GM12878 (cell line): Measurements from ENCODE around the gene PCDHGC3. TPM values are rescaled to one million over a fixed set of nuclear protein-coding genes. Genes with fewer than 3 reads are reported as not detected.

Source experiments
- ATAC-seq: fragments of 200-7000 bp; cut with Tn5 transposase; 3 replicates; pipeline ENCODE4 v1.9.1; 2020; ENCODE audit warnings: mild to moderate bottlenecking, moderate library complexity
- BruUV-seq: library from RNA; stranded (reverse); fragments of 400-500 nt; replicated peaks from 2 replicates; lab custom pipeline; 2021; lab: Mats Ljungman, UMichigan
- CTCF ChIA-PET: fragments of 300-600 bp; sonication (Branson Sonifier 250); formaldehyde crosslinking; extraction: SDS; loops from one replicate; lab custom pipeline; 2021; ENCODE audit warnings: inconsistent platforms; lab: Yijun Ruan, JAX
- POLR2A ChIA-PET: fragments of 350-600 bp; formaldehyde crosslinking; extraction: SDS; loops from one replicate; lab custom pipeline; 2021; ENCODE audit warnings: inconsistent platforms; lab: Charles Lee
- RAD21 ChIA-PET: fragments of 300-600 bp; sonication (Branson Sonifier 250); formaldehyde crosslinking; loops from one replicate; lab custom pipeline; 2023; ENCODE audit warnings: antibody characterized with exemption; ENCODE audit not compliant: unreplicated experiment; lab: Charles Lee
- SMC1A ChIA-PET: fragments of 300-600 bp; sonication (Branson Sonifier 250); formaldehyde crosslinking; loops from one replicate; lab custom pipeline; 2023; ENCODE audit not compliant: unreplicated experiment, uncharacterized antibody; lab: Charles Lee
- DNase-seq: peaks from one replicate; pipeline ENCODE4 v3.0.0-alpha.2; 2011; ENCODE audit warnings: low read depth, low spot score
- FAIRE-seq: peaks from 3 replicates; lab custom pipeline; 2011; peaks lifted over from hg19 to GRCh38; lab: Jason Lieb, UNC
- H2AFZ ChIP-seq: 2 replicates; pipeline ENCODE4 v1.6.0; 2011; ENCODE audit warnings: low read depth, low read length, control low read depth; ENCODE audit not compliant: control insufficient read depth
- H3K27ac ChIP-seq: 2 replicates; pipeline ENCODE4 v1.5.1; 2011; ENCODE audit warnings: control low read depth; ENCODE audit not compliant: control insufficient read depth, insufficient read depth
- H3K27me3 ChIP-seq, 2 experiments: replicated peaks in 1 of 2; 2 replicates each; pipeline versions ENCODE4 v1.6.0 to v1.6.1; 2011; ENCODE audit warnings: low read length in 1 of 2; ENCODE audit not compliant: control insufficient read depth in 2 of 2, insufficient read depth in 2 of 2
- H3K36me3 ChIP-seq, 2 experiments: 2 replicates each; pipeline ENCODE4 v1.5.1; 2011; ENCODE audit warnings: low read length in 1 of 2; ENCODE audit not compliant: control insufficient read depth in 2 of 2, insufficient read depth in 2 of 2
- H3K4me1 ChIP-seq: 2 replicates; pipeline ENCODE4 v1.6.1; 2011; ENCODE audit warnings: mild to moderate bottlenecking, low read length, moderate library complexity, mixed read lengths; ENCODE audit not compliant: control insufficient read depth, insufficient read depth
- H3K4me2 ChIP-seq: 2 replicates; pipeline ENCODE4 v1.6.0; 2011; ENCODE audit warnings: control low read depth; ENCODE audit not compliant: control insufficient read depth, insufficient read depth
- H3K4me3 ChIP-seq: fragments of 200-600 bp; sonication (generic); 2 replicates; pipeline ENCODE4 v1.5.1; 2016
- H3K79me2 ChIP-seq: 2 replicates; pipeline ENCODE4 v1.6.0; 2011; ENCODE audit warnings: low read length; ENCODE audit not compliant: control insufficient read depth, insufficient read depth
- H3K9ac ChIP-seq: 2 replicates; pipeline ENCODE4 v1.8.0; 2011; ENCODE audit warnings: low read length, control low read depth, mixed read lengths; ENCODE audit not compliant: control insufficient read depth, insufficient read depth
- H3K9me3 ChIP-seq: replicated peaks from 3 replicates; pipeline ENCODE4 v1.5.1; 2011; ENCODE audit warnings: mild to moderate bottlenecking, low read length; ENCODE audit not compliant: control insufficient read depth, insufficient read depth
- H4K20me1 ChIP-seq: 2 replicates; pipeline ENCODE4 v1.6.0; 2011; ENCODE audit not compliant: control insufficient read depth, insufficient read depth
- BCLAF1 ChIP-seq: fragments of 450-650 bp; IDR thresholded peaks from 2 replicates; pipeline ENCODE4 v1.6.1; 2017; ENCODE audit warnings: antibody characterized with exemption, mild to moderate bottlenecking, moderate library complexity
- CBFB ChIP-seq: IDR thresholded peaks from 2 replicates; pipeline ENCODE4 v1.6.1; 2016; ENCODE audit warnings: antibody characterized with exemption, low read depth
- CBX5 ChIP-seq: sonication (generic); IDR thresholded peaks from 2 replicates; pipeline ENCODE4 v1.6.1; 2016; ENCODE audit warnings: low read depth, moderate library complexity, mild to moderate bottlenecking, inconsistent platforms
- IKZF1 ChIP-seq: fragments of 450-650 bp; conservative IDR thresholded peaks from 2 replicates; pipeline ENCODE4 v1.6.1; 2017; ENCODE audit warnings: antibody characterized with exemption, mild to moderate bottlenecking
- KDM1A ChIP-seq: fragments of 200-600 bp; sonication (generic); IDR thresholded peaks from 2 replicates; pipeline ENCODE4 v1.6.1; 2016; ENCODE audit warnings: borderline replicate concordance
- MEF2B ChIP-seq: fragments of 450-650 bp; IDR thresholded peaks from 2 replicates; pipeline ENCODE4 v1.6.1; 2018; ENCODE audit warnings: mild to moderate bottlenecking, moderate library complexity; ENCODE audit not compliant: partially characterized antibody, poor library complexity, severe bottlenecking
- MXI1 ChIP-seq: fragments of 150-350 bp; IDR thresholded peaks from 2 replicates; pipeline ENCODE4 v1.6.1; 2011; ENCODE audit warnings: low read depth, mild to moderate bottlenecking, inconsistent platforms, low read length, improper control_type of control experiment
- MYB ChIP-seq: fragments of 150-350 bp; IDR thresholded peaks from 2 replicates; pipeline ENCODE4 v1.6.1; 2014; ENCODE audit warnings: mild to moderate bottlenecking, low read depth, low read length, borderline replicate concordance
- MYC ChIP-seq: IDR thresholded peaks from 2 replicates; pipeline ENCODE4 v1.6.1; 2011; ENCODE audit warnings: mild to moderate bottlenecking, low read length, moderate library complexity, inconsistent platforms; ENCODE audit not compliant: insufficient read depth, insufficient replicate concordance, insufficient read length, severe bottlenecking
- NFIC ChIP-seq: IDR thresholded peaks from 2 replicates; pipeline ENCODE4 v1.6.1; 2012; ENCODE audit warnings: low read depth, mild to moderate bottlenecking, inconsistent platforms, low read length, moderate library complexity
- RFX5 ChIP-seq: IDR thresholded peaks from 2 replicates; pipeline ENCODE4 v1.6.1; 2011; ENCODE audit warnings: low read depth, low read length, improper control_type of control experiment
- ZBTB33 ChIP-seq: fragments of 450-650 bp; IDR thresholded peaks from 2 replicates; pipeline ENCODE4 v1.6.1; 2017; ENCODE audit warnings: mild to moderate bottlenecking
- ZNF384 ChIP-seq: IDR thresholded peaks from 2 replicates; pipeline ENCODE4 v1.6.1; 2012; ENCODE audit warnings: low read depth, mild to moderate bottlenecking, low read length, improper control_type of control experiment, borderline replicate concordance
- WGBS: methylation state at CpG from one replicate; pipeline ENCODE4 v1.1.6; 2016; ENCODE audit warnings: low lambda C conversion rate; ENCODE audit not compliant: insufficient replicate concordance, insufficient coverage; ENCODE audit errors: missing lambda C conversion rate; 5-methylcytosine and 5-hydroxymethylcytosine counted together
- in situ Hi-C: fragments of 300-500 bp; cut with MboI; formaldehyde crosslinking; loops from 9 replicates; pipeline ENCODE4 v1.14.3; 2018; ENCODE audit warnings: mixed read lengths
- intact Hi-C: fragments of 100-400 bp; cut with micrococcal nuclease; formaldehyde crosslinking; loops from one replicate; pipeline ENCODE4 v1.14.2; 2022; ENCODE audit not compliant: unreplicated experiment
- polyA plus RNA-seq, 11 experiments: library from polyadenylated mRNA; depleted of rRNA in 4 of 11; unstranded in 6 of 11; stranded (reverse) in 5 of 11; fragments of >200 nt; fragmentation: Nextera tagmentation in 4 of 11; fragmentation: Illumina TruSeq in 1 of 11; extraction: Ambion mirVana in 4 of 11; extraction: Trizol in 1 of 11; gene quantifications; 1 replicate in 1 of 11; 2 replicates in 10 of 11; pipeline versions ENCODE4 v1.2.1 to v1.2.3, GENCODE V29; 2011 to 2016; ENCODE audit warnings: inconsistent platforms in 2 of 11, missing spikeins in 2 of 11, low read depth in 1 of 11
- total RNA-seq, 4 experiments: library from RNA; depleted of rRNA in 3 of 4; stranded (reverse); fragments of >200 nt in 3 of 4; fragmentation: Illumina TruSeq in 1 of 4; extraction: Trizol in 1 of 4; gene quantifications; 2 replicates each; pipeline versions ENCODE4 v1.2.1 to v1.2.3, GENCODE V29; 2013 to 2021

Gene PCDHGC3
- total and polyA plus RNA-seq, 10 of the 15 experiments (the other 5 are each of a cell fraction or from before 2014, with no cell fraction given) = 0.53 to 22.1 (median 12.0) TPM

- CTCF ChIA-PET = interaction anchor here (1.5 to 6.0 kb wide), 3 partner anchors 9 to 41 kb away, joined by 7 to 194 read pairs (median 42); partner anchors contain the start of gene PCDHGC3
- no peaks in the 10 kb centered on the region for H3K79me2 ChIP-seq
- ATAC-seq = no peak
- TF ChIP-seq RFX5 (no peak), MYC (no peak), CBX5 (no peak)
- TF ChIP-seq, all 136 proteins: peak for 0
- Histone ChIP-seq H4K20me1 (no peaks in the 10 kb centered on the region), H3K36me3 (peaks cover 13 to 38% of the 10 kb centered on the region in 2 experiments), H3K4me2 (no peak overlapping the region), H3K9me3 (no peaks in the 10 kb centered on the region), H3K4me3 (no peak overlapping the region), H3K27me3 (no peaks in the 10 kb centered on the region), H3K9ac (no peak overlapping the region), H3K4me1 (peaks cover 37% of the 10 kb centered on the region), H3K27ac (no peak overlapping the region), H2AFZ (no peak overlapping the region)
- in situ Hi-C loops = no loop called here
- RAD21 ChIA-PET = interaction anchor here (11.6 kb wide), 1 partner anchor 40 kb away, joined by 109 read pairs; the partner anchor contains the start of gene PCDHGC3
- POLR2A ChIA-PET = no interaction called here
- WGBS = 97% methylated on average over 8 of the region's 8 CpGs
- FAIRE-seq (no peak), DNase-seq (no peak)
- intact Hi-C loops = no loop called here
- no TSS peak for BruUV-seq
- SMC1A ChIA-PET = interaction anchor here (0.9 to 10.8 kb wide), 4 partner anchors 9 to 103 kb away, joined by 3 to 176 read pairs (median 6); partner anchors contain the start of genes PCDHGA12 and PCDHGC3
Measured at GRCh38 chr5:141516672-141517025, 40.9 kb downstream of the PCDHGC3 start.

- DNase-seq (no peak), FAIRE-seq (no peak), ATAC-seq (no peak)
- Histone ChIP-seq H3K27me3 (no peaks in the 10 kb centered on the region), H2AFZ (no peak overlapping the region), H3K36me3 (peaks cover 13 to 41% of the 10 kb centered on the region in 2 experiments), H3K9ac (no peak overlapping the region), H3K4me3 (no peak overlapping the region), H3K4me1 (peaks cover 31% of the 10 kb centered on the region), H3K9me3 (no peaks in the 10 kb centered on the region), H3K4me2 (no peak overlapping the region), H4K20me1 (no peaks in the 10 kb centered on the region), H3K79me2 (no peaks in the 10 kb centered on the region), H3K27ac (no peak overlapping the region)
- POLR2A ChIA-PET = no interaction called here
- intact Hi-C loops (no loop called here), in situ Hi-C loops (no loop called here)
- 87% methylated on average over 8 of the region's 8 CpGs for WGBS
- SMC1A ChIA-PET = interaction anchor here (0.9 to 2.8 kb wide), 4 partner anchors 9 to 104 kb away, joined by 3 to 9 read pairs (median 4); partner anchors contain the start of genes PCDHGA12 and PCDHGC3
- RAD21 ChIA-PET = interaction anchor here (1.6 kb wide), 1 partner anchor 42 kb away, joined by 5 read pairs; the partner anchor contains the start of gene PCDHGC3
- BruUV-seq = no TSS peak
- CTCF ChIA-PET = interaction anchor here (1.5 to 6.0 kb wide), 3 partner anchors 9 to 42 kb away, joined by 7 to 194 read pairs (median 42); partner anchors contain the start of gene PCDHGC3
- TF ChIP-seq BCLAF1 (no peak), IKZF1 (no peak), CBFB (no peak), KDM1A (no peak), MYB (no peak), NFIC (no peak), MEF2B (no peak), MXI1 (no peak), ZBTB33 (no peak), ZNF384 (no peak)
Measured at GRCh38 chr5:141517312-141517711, 41.5 kb downstream of the PCDHGC3 start.
